Mesenchymal stem cell (in vitro differentiated cells and primary cell): ENCODE results near the gene MAL.

Source experiments
- DNase-seq: peaks from one replicate; pipeline ENCODE4 v3.0.0-alpha.2; 2013
- H2AFZ ChIP-seq: one replicate; pipeline ENCODE4 v1.6.1; 2013; ENCODE audit warnings: low read depth, mild to moderate bottlenecking, control low read depth, inconsistent platforms, low read length, moderate library complexity
- H2AK5ac ChIP-seq: 2 replicates; pipeline ENCODE4 v1.6.1; 2013; ENCODE audit warnings: low read length, moderate library complexity, mild to moderate bottlenecking, inconsistent platforms; ENCODE audit not compliant: severe bottlenecking
- H2BK120ac ChIP-seq: one replicate; pipeline ENCODE4 v1.6.1; 2013; ENCODE audit warnings: low read depth, mild to moderate bottlenecking, inconsistent platforms, low read length, moderate library complexity
- H2BK12ac ChIP-seq, 2 experiments: one replicate each; pipeline ENCODE4 v1.6.1; 2013; ENCODE audit warnings: inconsistent platforms in 2 of 2, low read length in 2 of 2, mild to moderate bottlenecking in 2 of 2, moderate library complexity in 2 of 2, control low read depth in 1 of 2
- H2BK15ac ChIP-seq: one replicate; pipeline ENCODE4 v1.6.1; 2013; ENCODE audit warnings: mild to moderate bottlenecking, low read depth, inconsistent platforms; ENCODE audit not compliant: poor library complexity, severe bottlenecking
- H2BK5ac ChIP-seq: 2 replicates; pipeline ENCODE4 v1.6.1; 2013; ENCODE audit warnings: low read depth, mild to moderate bottlenecking, low read length, control low read depth, inconsistent platforms; ENCODE audit not compliant: poor library complexity, severe bottlenecking
- H3K14ac ChIP-seq, 2 experiments: one replicate each; pipeline ENCODE4 v1.6.1; 2013; ENCODE audit warnings: inconsistent platforms in 2 of 2, low read length in 2 of 2, control low read depth in 1 of 2, mild to moderate bottlenecking in 1 of 2, moderate library complexity in 1 of 2
- H3K18ac ChIP-seq, 2 experiments: one replicate each; pipeline ENCODE4 v1.6.1; 2013; ENCODE audit warnings: inconsistent platforms in 2 of 2, low read length in 2 of 2, control low read depth in 1 of 2, low read depth in 1 of 2, mild to moderate bottlenecking in 1 of 2
- H3K23ac ChIP-seq, 2 experiments: one replicate each; pipeline ENCODE4 v1.6.1; 2013; ENCODE audit warnings: inconsistent platforms in 2 of 2, low read length in 2 of 2, mild to moderate bottlenecking in 2 of 2, moderate library complexity in 2 of 2, control low read depth in 1 of 2
- H3K27ac ChIP-seq: 2 replicates; pipeline ENCODE4 v1.5.1; 2013; ENCODE audit warnings: mild to moderate bottlenecking, moderate library complexity, low read length, control low read depth, inconsistent platforms; ENCODE audit not compliant: poor library complexity, severe bottlenecking
- H3K27me3 ChIP-seq, 2 experiments: 2 replicates each; pipeline versions ENCODE4 v1.6.1 to v1.7.0; 2013; ENCODE audit warnings: low read length in 2 of 2, mild to moderate bottlenecking in 2 of 2, moderate library complexity in 2 of 2, control low read depth in 1 of 2, inconsistent platforms in 1 of 2; ENCODE audit not compliant: control insufficient read depth in 1 of 2, insufficient read depth in 1 of 2
- H3K36me3 ChIP-seq, 2 experiments: 2 replicates each; pipeline versions ENCODE4 v1.6.1 to v1.7.0; 2013; ENCODE audit warnings: low read length in 2 of 2, control low read depth in 1 of 2, inconsistent platforms in 1 of 2, low read depth in 1 of 2, mild to moderate bottlenecking in 1 of 2; ENCODE audit not compliant: insufficient read depth in 2 of 2, control insufficient read depth in 1 of 2
- H3K4ac ChIP-seq, 2 experiments: one replicate each; pipeline ENCODE4 v1.6.1; 2013; ENCODE audit warnings: inconsistent platforms in 2 of 2, low read length in 2 of 2, mild to moderate bottlenecking in 2 of 2, moderate library complexity in 2 of 2, control low read depth in 1 of 2, low read depth in 1 of 2
- H3K4me1 ChIP-seq: 2 replicates; pipeline ENCODE4 v1.6.1; 2013; ENCODE audit warnings: low read depth, low read length, control low read depth; ENCODE audit not compliant: control insufficient read depth, insufficient read depth
- H3K4me2 ChIP-seq: 2 replicates; pipeline ENCODE4 v1.6.1; 2013; ENCODE audit warnings: low read length, mild to moderate bottlenecking, inconsistent platforms; ENCODE audit not compliant: poor library complexity, severe bottlenecking
- H3K4me3 ChIP-seq, 2 experiments: 2 replicates each; pipeline versions ENCODE4 v1.5.1 to v1.7.0; 2013; ENCODE audit warnings: low read length in 2 of 2, mild to moderate bottlenecking in 2 of 2, control low read depth in 1 of 2, low read depth in 1 of 2; ENCODE audit not compliant: insufficient read depth in 1 of 2
- H3K79me1 ChIP-seq: replicated peaks from 2 replicates; pipeline ENCODE4 v1.6.1; 2013; ENCODE audit warnings: mild to moderate bottlenecking, control low read depth, low read length, inconsistent platforms; ENCODE audit not compliant: poor library complexity, severe bottlenecking
- H3K9ac ChIP-seq: 2 replicates; pipeline ENCODE4 v1.7.0; 2013; ENCODE audit warnings: mild to moderate bottlenecking, low read length, moderate library complexity
- H3K9me3 ChIP-seq: 2 replicates; pipeline ENCODE4 v1.7.0; 2013; ENCODE audit warnings: mild to moderate bottlenecking, low read length; ENCODE audit not compliant: control insufficient read depth
- H4K8ac ChIP-seq: one replicate; pipeline ENCODE4 v1.6.1; 2013; ENCODE audit warnings: inconsistent platforms, mild to moderate bottlenecking, low read length, moderate library complexity
- H4K91ac ChIP-seq: one replicate; pipeline ENCODE4 v1.6.1; 2013; ENCODE audit warnings: mild to moderate bottlenecking, low read length, inconsistent platforms
- WGBS: methylation state at CpG from one replicate; pipeline ENCODE4 v1.1.7; 2013; ENCODE audit warnings: mixed read lengths; 5-methylcytosine and 5-hydroxymethylcytosine counted together

MAL gene

DNA sequence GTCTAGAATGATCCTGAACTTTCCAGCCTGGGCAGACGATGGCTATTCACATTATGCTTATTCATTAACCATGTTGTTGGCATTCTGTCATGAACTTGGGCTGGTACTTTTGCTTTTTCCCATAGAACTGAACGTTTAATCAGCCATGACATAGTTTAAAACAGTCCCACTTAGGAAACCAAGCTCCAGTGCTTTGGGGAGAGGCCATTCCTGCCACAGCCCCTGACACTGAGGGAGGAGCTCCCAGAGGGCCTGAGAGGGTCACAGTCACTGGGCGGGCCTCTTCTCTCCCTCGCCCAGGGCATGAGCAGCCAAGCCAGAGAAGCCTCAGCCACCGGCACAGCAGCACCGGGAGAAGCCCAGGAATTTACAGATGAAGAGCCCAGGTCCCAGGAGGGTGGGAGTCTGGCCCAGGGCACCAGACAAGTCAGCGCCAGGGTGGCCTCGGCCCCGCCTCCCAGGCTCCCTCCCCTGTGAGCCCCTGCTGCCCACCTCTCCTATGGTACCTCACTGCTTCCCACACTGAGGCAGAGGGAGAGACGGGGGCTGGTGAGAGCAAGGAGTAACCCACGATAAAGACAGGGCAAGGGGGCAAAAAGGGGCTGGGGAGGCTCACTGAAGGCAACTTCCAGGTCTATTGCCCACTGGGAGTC, 33.6 kb downstream of the MAL start:
- no peak overlapping the region for H3K4me2 ChIP-seq
- WGBS: 57% methylated on average over 6 of the region's 11 CpGs
- no peak overlapping the region for H3K18ac ChIP-seq
- H2BK15ac ChIP-seq: no peak overlapping the region
- H2BK120ac ChIP-seq: no peak overlapping the region
- no peak overlapping the region for H3K23ac ChIP-seq
- H3K9ac ChIP-seq: no peak overlapping the region
- H3K27me3 ChIP-seq: peaks cover 20 to 92% of the 10 kb centered on the region in 2 experiments
- peaks cover 7% of the 10 kb centered on the region for H3K4me1 ChIP-seq
- H2AK5ac ChIP-seq: no peak overlapping the region
- H2BK5ac ChIP-seq: no peak overlapping the region
- no peaks in the 10 kb centered on the region for H3K79me1 ChIP-seq
- no peak overlapping the region for H4K8ac ChIP-seq
- H3K36me3 ChIP-seq: no peaks in the 10 kb centered on the region
- no peak overlapping the region for H4K91ac ChIP-seq
- H2AFZ ChIP-seq: no peak overlapping the region
- H2BK12ac ChIP-seq: no peak overlapping the region
- H3K14ac ChIP-seq: no peak overlapping the region
- no peak overlapping the region for H3K4me3 ChIP-seq
- H3K9me3 ChIP-seq: no peaks in the 10 kb centered on the region
- no peak for DNase-seq
- H3K4ac ChIP-seq: no peak overlapping the region
- no peak overlapping the region for H3K27ac ChIP-seq

DNA sequence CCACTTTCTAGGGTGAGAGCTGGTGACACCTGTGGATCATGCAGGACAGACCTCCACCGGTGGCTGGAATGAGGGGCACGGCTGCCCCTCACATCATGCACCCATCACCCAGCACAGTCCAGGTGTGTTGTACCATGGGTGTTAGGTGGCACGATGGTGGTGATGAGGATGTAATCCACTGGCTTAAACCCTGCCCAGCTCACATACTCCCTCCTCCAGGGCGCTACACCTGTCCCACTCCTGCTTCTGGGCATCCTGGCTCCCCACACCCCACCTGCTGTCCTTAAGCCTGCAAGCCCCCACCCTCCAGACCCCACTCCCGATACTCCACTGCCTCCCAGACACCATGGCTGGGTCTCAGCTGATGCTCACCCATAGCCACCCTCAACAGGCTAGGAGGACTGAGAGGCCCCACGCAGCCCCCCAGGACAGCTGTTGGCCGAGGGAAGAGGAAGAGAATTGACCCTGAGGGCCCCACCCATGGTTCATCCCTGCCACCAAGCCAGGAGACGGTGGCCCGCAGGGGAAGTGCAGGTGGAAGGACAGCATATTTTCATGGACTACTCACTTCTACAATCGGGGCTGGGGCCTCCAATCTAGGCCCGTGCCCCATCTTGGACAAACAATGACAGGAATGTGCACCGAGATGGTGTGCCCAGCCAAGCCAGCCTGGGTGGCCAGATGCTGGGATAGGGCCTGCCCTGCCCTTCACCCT, 34.3 kb downstream of the MAL start:
- H3K36me3 ChIP-seq: no peaks in the 10 kb centered on the region
- H3K14ac ChIP-seq: no peak overlapping the region
- H3K4me1 ChIP-seq: peaks cover 7% of the 10 kb centered on the region
- H3K9me3 ChIP-seq: no peaks in the 10 kb centered on the region
- no peak for DNase-seq
- H4K8ac ChIP-seq: no peak overlapping the region
- H3K27me3 ChIP-seq: peaks cover 18 to 85% of the 10 kb centered on the region in 2 experiments
- no peak overlapping the region for H3K27ac ChIP-seq
- no peak overlapping the region for H2BK5ac ChIP-seq
- H3K4ac ChIP-seq: no peak overlapping the region
- H2AK5ac ChIP-seq: no peak overlapping the region
- no peak overlapping the region for H3K4me2 ChIP-seq
- H3K18ac ChIP-seq: no peak overlapping the region
- H4K91ac ChIP-seq: no peak overlapping the region
- no peak overlapping the region for H3K23ac ChIP-seq
- no peak overlapping the region for H2BK120ac ChIP-seq
- no peak overlapping the region for H2BK15ac ChIP-seq
- H3K9ac ChIP-seq: no peak overlapping the region
- H3K4me3 ChIP-seq: no peak overlapping the region
- H3K79me1 ChIP-seq: no peaks in the 10 kb centered on the region
- 77% methylated on average over 11 of the region's 12 CpGs for WGBS
- no peak overlapping the region for H2AFZ ChIP-seq
- no peak overlapping the region for H2BK12ac ChIP-seq

DNA sequence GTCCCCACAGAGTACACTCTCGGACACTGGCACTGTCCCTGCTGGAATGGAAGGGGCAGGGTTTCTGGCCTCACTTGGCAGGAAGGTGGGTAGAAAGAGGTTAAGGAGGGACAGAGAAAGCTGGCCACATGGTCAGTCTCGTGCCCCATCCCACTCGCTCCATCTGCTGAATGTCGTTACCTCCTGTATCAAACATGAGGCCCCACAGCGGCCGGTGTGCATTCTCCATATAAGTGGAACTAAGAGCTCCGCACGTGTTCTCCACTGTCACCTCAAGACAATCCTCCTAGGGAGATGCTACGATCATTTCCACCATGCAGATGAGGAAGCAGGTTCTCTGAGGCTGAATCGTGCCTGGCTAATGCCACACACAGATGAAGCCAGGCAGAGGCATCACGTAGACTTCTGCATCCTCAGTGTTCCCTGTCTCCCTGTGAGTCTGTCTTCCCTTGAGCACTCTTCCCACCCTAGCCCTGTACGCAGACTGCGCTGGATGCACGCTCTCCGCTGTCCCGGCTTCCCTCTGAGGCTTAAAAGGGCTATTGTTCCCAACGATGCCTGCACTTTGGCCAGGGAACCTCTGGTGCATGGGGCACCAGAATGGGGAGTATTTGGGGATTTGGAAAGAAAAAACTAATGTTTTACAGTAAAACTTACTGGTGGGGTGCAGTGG, 35.1 kb downstream of the MAL start:
- Histone ChIP-seq H3K4ac (no peak overlapping the region), H3K4me2 (no peak overlapping the region), H2BK15ac (no peak overlapping the region), H3K4me1 (peaks cover 7% of the 10 kb centered on the region), H4K8ac (no peak overlapping the region), H2BK5ac (no peak overlapping the region), H3K23ac (no peak overlapping the region), H3K9me3 (no peaks in the 10 kb centered on the region), H2AK5ac (no peak overlapping the region), H3K79me1 (no peaks in the 10 kb centered on the region), H3K14ac (no peak overlapping the region), H3K4me3 (no peak overlapping the region), H3K9ac (no peak overlapping the region), H4K91ac (no peak overlapping the region), H3K18ac (no peak overlapping the region), H2AFZ (no peak overlapping the region), H3K27me3 (peaks cover 18 to 79% of the 10 kb centered on the region in 2 experiments), H3K36me3 (no peaks in the 10 kb centered on the region), H2BK12ac (no peak overlapping the region), H3K27ac (no peak overlapping the region), H2BK120ac (no peak overlapping the region)
- no peak for DNase-seq
- WGBS: 79% methylated on average over 17 of the region's 17 CpGs

DNA sequence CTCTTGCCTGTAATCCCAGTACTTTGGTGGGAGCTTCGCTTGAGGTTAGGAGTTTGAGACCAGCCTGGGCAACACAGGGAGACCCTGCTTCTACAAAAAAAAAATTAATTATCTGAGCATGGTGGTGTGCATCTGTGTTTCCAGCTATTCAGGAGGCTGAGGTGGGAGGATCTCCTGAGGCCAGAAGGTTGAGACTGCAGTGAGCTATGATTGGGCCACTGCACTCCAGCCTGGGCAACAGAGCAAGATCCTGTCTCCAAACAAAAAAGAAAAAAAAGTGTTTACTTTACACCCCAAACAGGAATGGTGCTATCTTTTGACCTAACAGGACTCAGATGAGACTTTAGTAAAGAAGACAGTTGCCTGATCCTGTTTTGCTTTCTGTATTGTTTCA, 35.6 kb downstream of the MAL start:
- Histone ChIP-seq H3K4me3 (no peak overlapping the region), H3K9ac (no peak overlapping the region), H3K4me2 (no peak overlapping the region), H3K27me3 (peaks cover 18 to 74% of the 10 kb centered on the region in 2 experiments), H3K23ac (no peak overlapping the region), H3K9me3 (no peaks in the 10 kb centered on the region), H3K18ac (no peak overlapping the region), H3K14ac (no peak overlapping the region), H3K4me1 (peaks cover 7% of the 10 kb centered on the region), H2BK5ac (no peak overlapping the region), H3K27ac (no peak overlapping the region), H3K36me3 (no peaks in the 10 kb centered on the region), H2BK15ac (no peak overlapping the region), H4K8ac (no peak overlapping the region), H2AK5ac (no peak overlapping the region), H2BK120ac (no peak overlapping the region), H3K4ac (no peak overlapping the region), H4K91ac (no peak overlapping the region), H2AFZ (no peak overlapping the region), H3K79me1 (no peaks in the 10 kb centered on the region), H2BK12ac (no peak overlapping the region)
- 60% methylated on average over 1 of the region's 1 CpG for WGBS
- DNase-seq: no peak
